ENCODE measurements around the gene HIGD2A. TPM values are rescaled to one million over a fixed set of nuclear protein-coding genes. Genes with fewer than 3 reads are reported as not detected.

Gene HIGD2A
- total and polyA plus RNA-seq, 2 of the 13 experiments (the other 11 are each of a cell fraction or from before 2014, with no cell fraction given): 89.2 to 146 TPM

DNA sequence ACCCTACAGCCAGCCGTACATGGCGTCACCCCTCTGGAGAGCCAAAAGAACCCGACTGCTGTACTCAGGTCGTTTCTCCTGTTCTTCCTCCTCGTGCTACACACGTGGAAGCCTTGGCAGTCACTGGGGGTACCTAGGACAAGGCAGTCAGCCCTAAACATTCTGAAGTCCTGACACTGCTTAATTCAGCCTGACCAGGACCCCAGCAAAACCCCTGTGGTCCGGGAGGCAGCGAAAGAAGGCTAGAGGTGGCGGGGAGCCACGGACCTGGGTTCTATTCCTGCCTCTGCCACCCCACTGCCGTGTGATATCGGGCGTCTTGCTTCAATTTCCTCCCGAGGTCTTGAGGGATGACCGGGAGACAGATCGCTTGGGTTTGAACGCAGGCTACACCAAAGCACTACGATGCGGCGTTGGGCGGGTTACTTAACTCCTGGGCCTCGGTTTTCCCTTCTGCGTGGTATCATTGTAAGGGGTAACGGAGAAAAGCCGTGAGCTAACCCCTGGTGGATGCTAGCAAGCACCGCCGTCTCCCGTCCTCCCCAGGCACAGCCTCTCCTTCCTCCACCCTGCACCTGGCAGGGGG, 23.7 kb upstream of the HIGD2A start (continued):
- TF ChIP-seq MNT (IDR thresholded peaks at IDR 0.05): 0 out of 2 replicates have a peak, but pooled peaks have one; percentile 7
- 0 out of 2 replicates have a peak, but pooled peaks have one; percentile 19 for TF ChIP-seq AHR (CRISPR knock-in tag; IDR thresholded peaks at IDR 0.05)
- no peak for TF ChIP-seq ZNF136 (CRISPR knock-in tag; IDR thresholded peaks at IDR 0.05; ENCODE audit: low read depth)
- no peak for TF ChIP-seq POLR2G (IDR thresholded peaks at IDR 0.05; ENCODE audit: low read depth, low read length)
- TF ChIP-seq NFKB2 (CRISPR knock-in tag; IDR thresholded peaks at IDR 0.05; ENCODE audit: borderline replicate concordance): no peak
- no peak for TF ChIP-seq KDM5A (IDR thresholded peaks at IDR 0.05; ENCODE audit: borderline replicate concordance, low read length)
- no peak for TF ChIP-seq LBX2 (CRISPR knock-in tag; IDR thresholded peaks at IDR 0.05; ENCODE audit: borderline replicate concordance)
- TF ChIP-seq DZIP1 (CRISPR knock-in tag; IDR thresholded peaks at IDR 0.05): no peak
- no peak for TF ChIP-seq RFXANK (CRISPR knock-in tag; IDR thresholded peaks at IDR 0.05)
- TF ChIP-seq TFE3 (CRISPR knock-in tag; IDR thresholded peaks at IDR 0.05): no peak

All from HepG2 (cell line).